ENCODE measurements around the gene ITIH4. TPM values are rescaled to one million over a fixed set of nuclear protein-coding genes. Genes with fewer than 3 reads are reported as not detected.

Gene ITIH4
- total RNA-seq, 3 donors from 2014 or later: 5.6 to 9.5 (median 5.8) TPM

DNA sequence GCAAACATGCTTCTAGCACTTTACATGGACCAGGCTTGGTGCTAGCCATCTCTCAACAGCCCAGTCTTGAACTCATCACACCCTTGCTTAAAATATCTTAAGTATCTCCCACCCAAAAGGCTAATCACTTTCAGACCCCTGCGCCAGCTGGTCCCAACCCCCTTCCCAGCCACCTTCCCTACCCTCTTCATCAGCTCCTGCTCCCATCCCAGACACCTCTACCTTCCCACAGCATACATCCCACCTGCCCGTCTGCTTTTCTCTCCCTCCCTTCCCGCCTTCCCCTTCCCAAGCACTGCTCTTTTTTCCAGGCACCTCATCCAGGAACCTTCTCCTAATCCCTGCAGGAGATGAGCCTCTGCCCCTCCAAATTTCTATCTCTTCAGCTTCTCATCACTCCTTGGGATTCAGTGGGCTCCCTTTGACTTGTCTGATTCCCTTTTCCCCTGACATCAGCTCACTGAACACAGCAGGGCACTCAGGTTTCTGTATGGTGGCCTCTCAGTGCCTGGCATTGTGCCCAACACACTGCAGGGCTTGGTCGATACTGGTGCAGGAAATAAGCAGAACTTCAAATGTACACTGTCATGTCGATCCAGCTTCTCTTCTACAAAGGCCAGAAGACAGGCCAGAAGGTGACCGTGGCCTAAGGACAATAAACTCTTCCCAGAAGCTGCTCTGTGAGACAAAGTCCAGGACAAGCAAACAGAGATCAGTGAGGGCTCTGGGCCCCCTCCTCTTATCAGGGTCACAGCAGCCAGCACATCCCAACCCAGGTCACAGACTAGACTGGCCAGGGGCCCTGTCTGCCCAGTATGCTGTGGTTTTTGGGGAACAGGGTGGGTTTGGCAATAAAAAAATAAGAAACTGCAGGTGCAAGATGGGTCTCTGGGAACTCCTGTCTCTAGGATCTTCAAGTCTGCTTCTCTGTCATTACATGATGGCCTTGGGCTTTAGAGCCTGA, 55.3 kb downstream of the ITIH4 start:
- intact Hi-C loops (cut with DNase I; ENCODE audit: low total_unique reads): no loop called here
- TF ChIP-seq, protein P1, sequence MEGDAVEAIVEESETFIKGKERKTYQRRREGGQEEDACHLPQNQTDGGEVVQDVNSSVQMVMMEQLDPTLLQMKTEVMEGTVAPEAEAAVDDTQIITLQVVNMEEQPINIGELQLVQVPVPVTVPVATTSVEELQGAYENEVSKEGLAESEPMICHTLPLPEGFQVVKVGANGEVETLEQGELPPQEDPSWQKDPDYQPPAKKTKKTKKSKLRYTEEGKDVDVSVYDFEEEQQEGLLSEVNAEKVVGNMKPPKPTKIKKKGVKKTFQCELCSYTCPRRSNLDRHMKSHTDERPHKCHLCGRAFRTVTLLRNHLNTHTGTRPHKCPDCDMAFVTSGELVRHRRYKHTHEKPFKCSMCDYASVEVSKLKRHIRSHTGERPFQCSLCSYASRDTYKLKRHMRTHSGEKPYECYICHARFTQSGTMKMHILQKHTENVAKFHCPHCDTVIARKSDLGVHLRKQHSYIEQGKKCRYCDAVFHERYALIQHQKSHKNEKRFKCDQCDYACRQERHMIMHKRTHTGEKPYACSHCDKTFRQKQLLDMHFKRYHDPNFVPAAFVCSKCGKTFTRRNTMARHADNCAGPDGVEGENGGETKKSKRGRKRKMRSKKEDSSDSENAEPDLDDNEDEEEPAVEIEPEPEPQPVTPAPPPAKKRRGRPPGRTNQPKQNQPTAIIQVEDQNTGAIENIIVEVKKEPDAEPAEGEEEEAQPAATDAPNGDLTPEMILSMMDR (IDR thresholded peaks at IDR 0.05): no peak
- TF ChIP-seq POLR2A (IDR thresholded peaks at IDR 0.05) (no peak), POLR2AphosphoS5 (IDR thresholded peaks at IDR 0.05) (no peak)
- H3K27ac ChIP-seq: no peak overlapping the region
- no peaks in the 10 kb centered on the region for H3K27me3 ChIP-seq
- no peak for DNase-seq (ENCODE audit: low spot score in 2 of 2)
- H3K4me1 ChIP-seq: no peaks in the 10 kb centered on the region
- no peaks in the 10 kb centered on the region for H3K9me3 ChIP-seq
- no peaks in the 10 kb centered on the region for H3K36me3 ChIP-seq
- no peak overlapping the region for H3K4me3 ChIP-seq

DNA sequence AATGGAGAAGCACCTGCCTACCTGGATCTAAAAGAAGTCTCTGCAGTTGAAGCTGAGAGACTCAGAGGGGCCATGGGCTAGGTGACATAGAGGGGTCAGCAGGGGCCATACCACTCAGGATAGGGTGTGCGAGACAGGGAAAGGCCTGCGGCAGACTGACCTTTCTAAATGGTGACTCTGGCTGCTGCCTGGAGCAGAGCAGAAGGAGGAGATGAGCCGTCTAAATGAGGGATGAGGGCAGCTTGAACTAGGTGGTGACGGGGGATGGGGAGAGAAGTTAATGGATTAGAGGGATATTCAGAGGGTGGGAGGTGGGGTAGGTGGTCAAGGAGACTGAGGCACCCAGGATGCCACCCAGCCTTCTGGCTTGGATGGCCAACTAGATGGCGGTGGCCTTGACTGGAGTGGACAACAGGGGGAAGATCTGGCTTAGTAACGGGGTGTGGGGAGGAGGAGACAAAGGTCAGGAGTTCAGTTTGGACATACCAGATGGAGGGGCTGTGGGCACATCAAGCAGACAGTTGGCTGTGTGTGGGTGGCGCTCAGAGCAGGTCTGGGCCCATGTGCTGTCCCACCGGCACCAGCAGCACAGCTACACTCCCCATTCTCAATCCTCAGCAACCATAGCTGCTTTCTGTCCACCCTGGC, 56.3 kb downstream of the ITIH4 start:
- Histone ChIP-seq H3K4me3 (no peak overlapping the region), H3K36me3 (no peaks in the 10 kb centered on the region), H3K27ac (no peak overlapping the region), H3K4me1 (peaks cover 0 to 8% of the 10 kb centered on the region in 2 donors), H3K27me3 (no peaks in the 10 kb centered on the region), H3K9me3 (no peaks in the 10 kb centered on the region)
- DNase-seq (ENCODE audit: low spot score in 2 of 2): peak in 1 of 2 donors; percentile 10
- intact Hi-C loops (cut with DNase I; ENCODE audit: low total_unique reads): no loop called here
- TF ChIP-seq, protein P1 (IDR thresholded peaks at IDR 0.05): no peak
- no peak for TF ChIP-seq POLR2A (IDR thresholded peaks at IDR 0.05)
- no peak for TF ChIP-seq POLR2AphosphoS5 (IDR thresholded peaks at IDR 0.05)

DNA sequence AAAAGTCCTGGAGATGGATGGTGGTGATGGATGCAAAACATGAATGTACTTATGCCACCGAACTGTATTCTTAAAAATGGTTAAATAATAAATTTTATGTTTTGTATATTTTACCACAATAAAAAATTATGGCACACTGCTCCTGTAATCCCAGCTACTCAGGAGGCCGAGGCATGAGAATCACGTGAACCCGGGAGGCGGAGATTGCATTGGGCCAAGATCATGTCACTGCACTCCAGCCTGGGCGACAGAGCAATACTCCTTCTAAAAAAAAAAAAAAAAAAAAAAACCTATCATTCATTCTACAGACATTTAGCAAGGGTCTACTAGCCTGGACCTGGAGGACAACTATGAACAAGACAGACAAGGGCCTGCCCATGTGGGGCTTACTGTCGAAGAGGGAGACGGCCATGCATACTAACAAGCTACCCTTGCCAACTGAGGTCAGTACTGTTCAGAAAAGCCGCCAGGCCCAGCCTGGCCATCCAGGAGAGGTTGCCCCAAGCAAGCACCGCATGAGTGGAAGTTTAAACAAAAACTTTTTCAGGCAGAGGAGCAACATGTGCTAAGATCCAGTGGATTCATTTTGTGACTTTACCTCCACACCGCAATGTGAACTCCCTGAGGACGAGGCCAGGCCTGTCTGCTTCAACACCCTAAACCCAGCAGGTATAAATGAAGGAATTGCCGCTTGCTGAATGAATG, 57.0 kb downstream of the ITIH4 start:
- no peak for TF ChIP-seq POLR2A (IDR thresholded peaks at IDR 0.05)
- no peak for TF ChIP-seq POLR2AphosphoS5 (IDR thresholded peaks at IDR 0.05)
- TF ChIP-seq, protein P1 (IDR thresholded peaks at IDR 0.05): no peak
- H3K9me3 ChIP-seq: no peaks in the 10 kb centered on the region
- H3K36me3 ChIP-seq: no peaks in the 10 kb centered on the region
- H3K4me3 ChIP-seq: no peak overlapping the region
- intact Hi-C loops (cut with DNase I; ENCODE audit: low total_unique reads): no loop called here
- no peak overlapping the region for H3K27ac ChIP-seq
- H3K27me3 ChIP-seq: no peaks in the 10 kb centered on the region
- peak in 1 of 2 donors; percentile 17 for DNase-seq (ENCODE audit: low spot score in 2 of 2)
- peaks cover 0 to 9% of the 10 kb centered on the region in 2 donors for H3K4me1 ChIP-seq

- no peak for TF ChIP-seq POLR2AphosphoS5 (IDR thresholded peaks at IDR 0.05)
- TF ChIP-seq POLR2A (IDR thresholded peaks at IDR 0.05): no peak
- TF ChIP-seq, protein P1 (IDR thresholded peaks at IDR 0.05): no peak
- no peak overlapping the region for H3K27ac ChIP-seq
- H3K36me3 ChIP-seq: no peaks in the 10 kb centered on the region
- no peaks in the 10 kb centered on the region for H3K9me3 ChIP-seq
- H3K4me3 ChIP-seq: peak overlapping the region in 1 of 3 donors; percentile 98
- H3K4me1 ChIP-seq: peaks cover 0 to 9% of the 10 kb centered on the region in 2 donors
- DNase-seq (ENCODE audit: low spot score in 2 of 2): no peak
- intact Hi-C loops (cut with DNase I; ENCODE audit: low total_unique reads): no loop called here
- no peaks in the 10 kb centered on the region for H3K27me3 ChIP-seq
Measured at GRCh38 chr3:52771702-52772101, 58.8 kb downstream of the ITIH4 start.

All from breast epithelium (tissue), 4 donors.